A673 (cell line): ENCODE measurements around the gene IFIT3.

ENCODE experiments used
- EZH2 ChIP-seq: fragments of 200-600 bp; sonication (generic); IDR thresholded peaks from 2 replicates; pipeline ENCODE4 v1.6.1; 2017; ENCODE audit warnings: borderline replicate concordance, low read depth, mild to moderate bottlenecking, mixed read lengths, antibody characterized with exemption, low read length; ENCODE audit not compliant: poor library complexity, severe bottlenecking
- TF ChIP-seq, protein P1 (sequence below): fragments of 300-800, 200-600 bp; sonication (generic); conservative IDR thresholded peaks from 2 replicates; pipeline ENCODE4 v1.5.1; 2017; ENCODE audit warnings: low read depth, mild to moderate bottlenecking, antibody characterized with exemption, low read length, moderate library complexity, mixed read lengths

DNA sequence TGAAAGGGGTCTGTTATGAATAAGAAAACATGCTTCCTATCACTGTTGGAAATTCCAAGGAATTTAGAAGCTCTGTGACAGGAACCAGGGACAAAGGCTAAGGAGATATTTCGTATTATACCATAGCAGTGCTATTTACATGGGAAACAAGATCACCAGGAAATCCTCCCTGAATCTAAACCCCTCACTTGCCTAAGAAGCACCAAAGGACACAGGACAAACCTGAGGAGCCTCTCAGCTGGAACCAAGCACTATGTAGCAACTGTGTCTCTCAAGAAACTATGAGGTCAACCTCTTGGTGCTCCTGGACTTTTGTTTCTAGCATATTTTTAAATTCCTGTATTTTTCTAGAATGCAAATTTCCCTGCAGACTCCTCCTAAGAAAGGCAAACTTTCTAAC lies 29.3 kb downstream of the IFIT3 start:
- TF ChIP-seq, protein P1, sequence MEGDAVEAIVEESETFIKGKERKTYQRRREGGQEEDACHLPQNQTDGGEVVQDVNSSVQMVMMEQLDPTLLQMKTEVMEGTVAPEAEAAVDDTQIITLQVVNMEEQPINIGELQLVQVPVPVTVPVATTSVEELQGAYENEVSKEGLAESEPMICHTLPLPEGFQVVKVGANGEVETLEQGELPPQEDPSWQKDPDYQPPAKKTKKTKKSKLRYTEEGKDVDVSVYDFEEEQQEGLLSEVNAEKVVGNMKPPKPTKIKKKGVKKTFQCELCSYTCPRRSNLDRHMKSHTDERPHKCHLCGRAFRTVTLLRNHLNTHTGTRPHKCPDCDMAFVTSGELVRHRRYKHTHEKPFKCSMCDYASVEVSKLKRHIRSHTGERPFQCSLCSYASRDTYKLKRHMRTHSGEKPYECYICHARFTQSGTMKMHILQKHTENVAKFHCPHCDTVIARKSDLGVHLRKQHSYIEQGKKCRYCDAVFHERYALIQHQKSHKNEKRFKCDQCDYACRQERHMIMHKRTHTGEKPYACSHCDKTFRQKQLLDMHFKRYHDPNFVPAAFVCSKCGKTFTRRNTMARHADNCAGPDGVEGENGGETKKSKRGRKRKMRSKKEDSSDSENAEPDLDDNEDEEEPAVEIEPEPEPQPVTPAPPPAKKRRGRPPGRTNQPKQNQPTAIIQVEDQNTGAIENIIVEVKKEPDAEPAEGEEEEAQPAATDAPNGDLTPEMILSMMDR: no peak
- no peak for TF ChIP-seq EZH2
